Mesendoderm (in vitro differentiated cells): Measurements from ENCODE around the gene PLCL1.
"Not testable (repeated sequence)": the region's sequence is repeated elsewhere in the genome, so short reads cannot be mapped to it uniquely, and the experiment has no call there.

Experiments
- DNase-seq: peaks from one replicate; pipeline ENCODE4 v3.0.0; 2013
- H2AK5ac ChIP-seq: 2 replicates; pipeline ENCODE4 v1.6.1; 2013; ENCODE audit warnings: low read length, inconsistent platforms
- H2BK120ac ChIP-seq: 2 replicates; pipeline ENCODE4 v1.6.1; 2013; ENCODE audit warnings: low read depth, mild to moderate bottlenecking, low read length, moderate library complexity, mixed read lengths
- H2BK15ac ChIP-seq: replicated peaks from 2 replicates; pipeline ENCODE4 v1.6.1; 2013; ENCODE audit warnings: low read depth, mild to moderate bottlenecking, moderate library complexity
- H2BK5ac ChIP-seq: 2 replicates; pipeline ENCODE4 v1.6.1; 2013; ENCODE audit warnings: low read length, inconsistent platforms
- H3K18ac ChIP-seq: 2 replicates; pipeline ENCODE4 v1.6.1; 2013; ENCODE audit warnings: mild to moderate bottlenecking, low read length, mixed read lengths
- H3K23ac ChIP-seq: one replicate; pipeline ENCODE4 v1.6.1; 2013; ENCODE audit warnings: low read length
- H3K27ac ChIP-seq: 2 replicates; pipeline ENCODE4 v1.5.1; 2013; ENCODE audit warnings: low read depth, mild to moderate bottlenecking, inconsistent platforms, low read length, moderate library complexity
- H3K27me3 ChIP-seq: 2 replicates; pipeline ENCODE4 v1.6.1; 2013; ENCODE audit warnings: low read length, control low read depth, mild to moderate bottlenecking, inconsistent platforms; ENCODE audit not compliant: insufficient read depth, poor library complexity
- H3K36me3 ChIP-seq: 2 replicates; pipeline ENCODE4 v1.6.1; 2013; ENCODE audit warnings: low read length, inconsistent platforms; ENCODE audit not compliant: control insufficient read depth, insufficient read depth
- H3K4ac ChIP-seq: one replicate; pipeline ENCODE4 v1.6.1; 2013; ENCODE audit warnings: low read depth, mild to moderate bottlenecking, low read length, moderate library complexity
- H3K4me1 ChIP-seq: 2 replicates; pipeline ENCODE4 v1.6.1; 2013; ENCODE audit warnings: low read depth, low read length, inconsistent platforms; ENCODE audit not compliant: control insufficient read depth
- H3K4me2 ChIP-seq: 2 replicates; pipeline ENCODE4 v1.6.1; 2013; ENCODE audit warnings: low read length
- H3K4me3 ChIP-seq: 2 replicates; pipeline ENCODE4 v1.5.1; 2013; ENCODE audit warnings: mild to moderate bottlenecking, low read length
- H3K56ac ChIP-seq: one replicate; pipeline ENCODE4 v1.6.1; 2013; ENCODE audit warnings: low read length
- H3K79me1 ChIP-seq: 2 replicates; pipeline ENCODE4 v1.6.1; 2013; ENCODE audit warnings: low read length, inconsistent platforms
- H3K79me2 ChIP-seq: 2 replicates; pipeline ENCODE4 v1.6.1; 2013; ENCODE audit warnings: mild to moderate bottlenecking, low read length; ENCODE audit not compliant: control insufficient read depth, insufficient read depth
- H3K9ac ChIP-seq: 2 replicates; pipeline ENCODE4 v1.6.1; 2013; ENCODE audit warnings: low read length, inconsistent platforms
- H4K5ac ChIP-seq: one replicate; pipeline ENCODE4 v1.6.1; 2013; ENCODE audit warnings: low read length
- H4K8ac ChIP-seq: one replicate; pipeline ENCODE4 v1.6.1; 2013; ENCODE audit warnings: low read depth, mild to moderate bottlenecking, control low read depth, low read length, moderate library complexity
- WGBS: extraction: QIAGEN DNeasy Blood & Tissue Kit; methylation state at CpG from one replicate; pipeline ENCODE4 v1.1.7; 2013; ENCODE audit warnings: low lambda C conversion rate, missing lambda C conversion rate; ENCODE audit not compliant: insufficient coverage; ENCODE audit errors: extremely low coverage; 5-methylcytosine and 5-hydroxymethylcytosine counted together

Gene PLCL1

GRCh38 chr2:198028955-198029354 lies 224.6 kb downstream of the PLCL1 start:
- H3K79me1 ChIP-seq = no peaks in the 10 kb centered on the region
- no peak overlapping the region for H2BK15ac ChIP-seq
- H2BK120ac ChIP-seq = no peak overlapping the region
- no peaks in the 10 kb centered on the region for H3K79me2 ChIP-seq
- H3K18ac ChIP-seq = no peak overlapping the region
- H3K4me2 ChIP-seq = no peak overlapping the region
- no peaks in the 10 kb centered on the region for H3K4me1 ChIP-seq
- DNase-seq = no peak
- no peak overlapping the region for H3K27ac ChIP-seq
- H3K9ac ChIP-seq = no peak overlapping the region
- H3K23ac ChIP-seq = no peak overlapping the region
- H3K36me3 ChIP-seq = no peaks in the 10 kb centered on the region
- H4K5ac ChIP-seq = no peak overlapping the region
- WGBS = no CpG with 5 or more reads among the region's 1 CpG
- no peak overlapping the region for H3K56ac ChIP-seq
- H2BK5ac ChIP-seq = no peak overlapping the region
- no peak overlapping the region for H4K8ac ChIP-seq
- no peak overlapping the region for H3K4me3 ChIP-seq
- H2AK5ac ChIP-seq = no peak overlapping the region
- H3K4ac ChIP-seq = no peak overlapping the region
- H3K27me3 ChIP-seq = no peaks in the 10 kb centered on the region

GRCh38 chr2:198029576-198029975 lies 225.2 kb downstream of the PLCL1 start:
- H3K27me3 ChIP-seq, H2AK5ac ChIP-seq, H3K4me1 ChIP-seq, H2BK5ac ChIP-seq, H2BK15ac ChIP-seq, H4K8ac ChIP-seq, DNase-seq, H3K79me1 ChIP-seq, H3K27ac ChIP-seq, H3K4me3 ChIP-seq, H3K18ac ChIP-seq, H3K56ac ChIP-seq, H3K79me2 ChIP-seq, H3K36me3 ChIP-seq, H3K23ac ChIP-seq, H3K4me2 ChIP-seq, H2BK120ac ChIP-seq, H3K9ac ChIP-seq, H4K5ac ChIP-seq, H3K4ac ChIP-seq: not testable (repeated sequence)
- no CpG with 5 or more reads among the region's 5 CpGs for WGBS

DNA sequence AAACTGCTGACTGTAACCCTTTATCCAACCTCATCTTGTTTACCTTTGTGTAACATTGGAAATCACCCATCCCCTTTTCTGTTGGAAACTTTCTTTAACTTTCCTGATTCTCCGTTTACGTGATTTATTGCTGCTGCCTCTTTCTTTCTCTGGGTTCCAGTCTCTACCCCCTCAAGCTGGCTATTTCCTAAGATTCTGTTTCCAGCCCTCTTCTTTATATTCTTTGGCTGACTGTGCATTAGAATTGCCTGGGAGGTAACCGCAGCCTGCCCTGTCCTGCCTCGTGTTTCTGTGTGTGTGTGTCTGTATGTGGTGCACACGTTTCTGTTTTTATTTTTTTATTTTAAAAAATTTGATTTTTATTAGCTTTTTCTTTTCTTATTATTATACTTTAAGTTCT lies 229.2 kb downstream of the PLCL1 start:
- DNase-seq = no peak
- WGBS = no CpG with 5 or more reads among the region's 5 CpGs
- H3K27me3 ChIP-seq = no peaks in the 10 kb centered on the region
- no peak overlapping the region for H3K18ac ChIP-seq
- H3K27ac ChIP-seq = no peak overlapping the region
- no peak overlapping the region for H3K4me2 ChIP-seq
- H4K8ac ChIP-seq = no peak overlapping the region
- H3K36me3 ChIP-seq = no peaks in the 10 kb centered on the region
- H2AK5ac ChIP-seq = no peak overlapping the region
- H2BK5ac ChIP-seq = no peak overlapping the region
- no peaks in the 10 kb centered on the region for H3K4me1 ChIP-seq
- no peaks in the 10 kb centered on the region for H3K79me2 ChIP-seq
- no peak overlapping the region for H3K56ac ChIP-seq
- no peak overlapping the region for H3K4ac ChIP-seq
- no peak overlapping the region for H2BK15ac ChIP-seq
- H2BK120ac ChIP-seq = no peak overlapping the region
- H3K79me1 ChIP-seq = no peaks in the 10 kb centered on the region
- H3K23ac ChIP-seq = no peak overlapping the region
- H3K4me3 ChIP-seq = no peak overlapping the region
- H3K9ac ChIP-seq = no peak overlapping the region
- H4K5ac ChIP-seq = no peak overlapping the region

- Histone ChIP-seq H2BK120ac (no peak overlapping the region), H2AK5ac (no peak overlapping the region), H3K79me1 (no peaks in the 10 kb centered on the region), H4K5ac (no peak overlapping the region), H3K4me2 (no peak overlapping the region), H3K79me2 (no peaks in the 10 kb centered on the region), H4K8ac (no peak overlapping the region), H3K56ac (no peak overlapping the region), H3K27me3 (no peaks in the 10 kb centered on the region), H3K9ac (no peak overlapping the region), H3K36me3 (no peaks in the 10 kb centered on the region), H3K18ac (no peak overlapping the region), H3K23ac (no peak overlapping the region), H2BK5ac (no peak overlapping the region), H3K4me3 (no peak overlapping the region), H3K4ac (no peak overlapping the region), H3K27ac (no peak overlapping the region), H3K4me1 (no peaks in the 10 kb centered on the region), H2BK15ac (no peak overlapping the region)
- DNase-seq = no peak
- WGBS = no CpG with 5 or more reads among the region's 1 CpG
These were observed 231.9 kb downstream of the PLCL1 start for GRCh38 chr2:198036029-198036879.

GRCh38 chr2:198040835-198041234 lies 236.4 kb downstream of the PLCL1 start:
- Histone ChIP-seq H3K4me3 (no peak overlapping the region), H3K27ac (no peak overlapping the region), H2BK120ac (no peak overlapping the region), H3K18ac (no peak overlapping the region), H2BK15ac (no peak overlapping the region), H4K8ac (no peak overlapping the region), H3K4me1 (no peaks in the 10 kb centered on the region), H3K79me1 (no peaks in the 10 kb centered on the region), H3K4ac (no peak overlapping the region), H3K79me2 (no peaks in the 10 kb centered on the region), H3K56ac (no peak overlapping the region), H3K27me3 (no peaks in the 10 kb centered on the region), H3K36me3 (no peaks in the 10 kb centered on the region), H2AK5ac (no peak overlapping the region), H3K9ac (no peak overlapping the region), H3K4me2 (no peak overlapping the region), H4K5ac (no peak overlapping the region), H3K23ac (no peak overlapping the region), H2BK5ac (no peak overlapping the region)
- no peak for DNase-seq
- no CpG with 5 or more reads among the region's 2 CpGs for WGBS

DNA sequence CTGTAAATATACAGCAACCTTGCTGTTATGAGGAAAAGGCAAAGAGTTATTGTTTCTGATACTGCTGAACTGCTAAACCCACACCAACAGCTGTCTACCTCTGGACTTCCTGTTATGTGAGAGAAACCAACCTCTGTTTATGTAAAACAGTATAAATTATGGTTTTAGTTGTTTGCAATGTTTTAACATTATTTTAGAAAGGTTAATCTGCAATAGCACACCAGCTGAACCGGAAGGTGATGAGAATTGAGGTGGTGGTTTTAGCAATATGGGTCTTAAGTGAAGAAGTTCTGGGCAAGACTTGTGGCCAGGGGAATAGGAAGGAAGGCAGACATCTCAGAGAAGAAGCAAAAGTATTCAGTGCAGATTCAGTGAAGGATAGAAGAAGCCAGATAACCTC lies 237.8 kb downstream of the PLCL1 start:
- DNase-seq = no peak
- no peak overlapping the region for H3K18ac ChIP-seq
- H2BK120ac ChIP-seq = no peak overlapping the region
- H3K9ac ChIP-seq = no peak overlapping the region
- no peak overlapping the region for H3K4ac ChIP-seq
- WGBS = no CpG with 5 or more reads among the region's 1 CpG
- no peak overlapping the region for H3K23ac ChIP-seq
- H2AK5ac ChIP-seq = no peak overlapping the region
- no peak overlapping the region for H4K8ac ChIP-seq
- H3K27ac ChIP-seq = no peak overlapping the region
- no peak overlapping the region for H3K4me3 ChIP-seq
- H3K56ac ChIP-seq = no peak overlapping the region
- no peak overlapping the region for H2BK15ac ChIP-seq
- no peak overlapping the region for H3K4me2 ChIP-seq
- no peaks in the 10 kb centered on the region for H3K79me1 ChIP-seq
- H4K5ac ChIP-seq = no peak overlapping the region
- no peak overlapping the region for H2BK5ac ChIP-seq
- no peaks in the 10 kb centered on the region for H3K79me2 ChIP-seq
- H3K4me1 ChIP-seq = no peaks in the 10 kb centered on the region
- H3K36me3 ChIP-seq = no peaks in the 10 kb centered on the region
- no peaks in the 10 kb centered on the region for H3K27me3 ChIP-seq
